A549 treated with AZD9567 at 1 μM for 4 hours (cell line): ENCODE data around the gene NEMP1. TPM values are rescaled to one million over a fixed set of nuclear protein-coding genes. Genes with fewer than 3 reads are reported as not detected.

Source experiments
- total RNA-seq: library from RNA; stranded (reverse); fragments of 200-300 nt; extraction: Qiagen RNA extraction; gene quantifications from 5 replicates; pipeline ENCODE4 v1.2.3, GENCODE V29; 2022; ENCODE audit not compliant: insufficient read depth

Gene NEMP1, protein sequence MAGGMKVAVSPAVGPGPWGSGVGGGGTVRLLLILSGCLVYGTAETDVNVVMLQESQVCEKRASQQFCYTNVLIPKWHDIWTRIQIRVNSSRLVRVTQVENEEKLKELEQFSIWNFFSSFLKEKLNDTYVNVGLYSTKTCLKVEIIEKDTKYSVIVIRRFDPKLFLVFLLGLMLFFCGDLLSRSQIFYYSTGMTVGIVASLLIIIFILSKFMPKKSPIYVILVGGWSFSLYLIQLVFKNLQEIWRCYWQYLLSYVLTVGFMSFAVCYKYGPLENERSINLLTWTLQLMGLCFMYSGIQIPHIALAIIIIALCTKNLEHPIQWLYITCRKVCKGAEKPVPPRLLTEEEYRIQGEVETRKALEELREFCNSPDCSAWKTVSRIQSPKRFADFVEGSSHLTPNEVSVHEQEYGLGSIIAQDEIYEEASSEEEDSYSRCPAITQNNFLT
- total RNA-seq: 13.6 to 16.9 TPM (median 14.8 TPM) in 5 replicates

DNA sequence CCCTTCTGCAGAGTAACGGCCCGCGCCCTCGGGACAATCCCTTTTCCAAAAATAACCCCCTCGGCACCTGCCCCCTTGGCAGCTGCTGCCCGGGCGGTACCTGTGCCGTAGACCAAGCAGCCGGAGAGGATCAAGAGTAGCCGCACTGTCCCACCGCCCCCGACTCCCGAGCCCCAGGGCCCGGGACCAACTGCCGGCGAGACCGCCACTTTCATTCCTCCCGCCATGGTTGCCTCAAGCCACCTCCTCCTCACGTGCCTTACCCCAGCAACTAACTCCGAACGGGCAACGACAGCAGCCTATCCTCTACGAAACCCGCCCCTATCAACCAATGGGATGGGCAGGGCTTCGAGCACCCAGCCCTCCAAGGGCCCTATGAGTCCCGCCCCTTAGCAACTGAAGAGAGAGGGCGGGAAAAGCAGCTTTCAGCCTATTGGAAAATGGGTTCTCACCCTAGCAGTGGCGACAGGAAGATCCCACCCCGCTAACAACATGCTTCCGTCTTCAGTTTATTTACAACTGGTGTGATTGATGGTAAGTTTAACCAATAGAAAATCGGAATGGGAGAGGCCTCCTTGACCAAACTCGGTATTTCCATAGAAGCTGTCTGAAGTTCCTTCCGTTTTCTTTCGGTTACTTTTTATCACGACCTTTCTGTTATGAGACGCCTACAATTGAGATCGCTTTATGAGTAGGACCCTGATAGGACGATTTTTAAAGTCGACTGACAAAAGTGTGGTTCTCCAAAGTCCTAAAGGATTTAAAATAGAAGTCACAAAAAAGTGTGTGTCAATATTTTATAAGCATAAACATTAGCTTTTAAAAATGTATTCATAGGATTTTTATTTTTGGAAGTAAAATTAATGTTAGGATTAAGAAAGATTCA is at the start of gene NEMP1:
NEMP1 (minus strand) TSS at position 273 of the 886 bp plus-strand sequence; CDS start at position 227, 46 bp downstream.

DNA sequence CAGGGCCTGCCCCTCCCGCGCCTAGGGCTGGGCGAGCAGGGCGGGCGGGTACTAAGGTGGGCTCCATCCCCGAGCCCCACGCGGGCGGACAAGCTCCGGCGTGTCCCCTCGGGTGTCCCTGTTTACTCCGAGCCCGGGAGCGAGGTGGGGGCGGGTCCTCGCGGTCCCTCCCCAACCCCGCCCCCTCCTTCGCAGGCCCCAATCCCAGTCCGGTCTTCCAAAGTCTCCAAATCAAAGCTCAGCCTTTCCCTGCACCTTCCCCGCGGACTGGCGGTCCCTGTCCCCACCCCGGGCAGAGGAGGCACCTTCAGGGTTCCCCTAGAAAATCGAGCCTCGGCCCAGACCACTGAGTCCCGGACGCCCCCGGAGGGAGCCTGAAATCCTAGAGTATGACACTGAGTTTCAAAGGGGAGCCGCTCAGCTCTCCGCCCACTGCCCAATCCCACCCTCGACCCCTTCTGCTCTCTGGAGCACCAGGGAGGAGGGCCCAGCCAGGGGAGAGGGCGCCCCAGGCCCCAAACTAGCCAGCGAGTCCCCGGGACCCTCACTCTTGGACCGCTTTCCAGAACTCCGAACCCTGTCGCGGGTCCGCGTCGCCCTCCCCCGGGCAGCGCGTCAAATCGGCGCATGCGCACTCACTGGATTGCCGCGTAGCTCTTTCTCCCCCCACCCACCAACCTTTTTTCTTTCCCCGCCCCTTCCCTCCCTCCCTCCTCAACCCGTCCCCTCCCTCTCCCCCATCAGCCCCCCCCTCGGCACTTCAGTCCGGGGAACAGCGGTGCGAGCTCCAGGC is 49.3 kb upstream of the NEMP1 start, which contains the start of gene LRP1:
LRP1 (plus strand) TSS at position 758 of the 793 bp plus-strand sequence. CDS start 482 bp downstream, outside the sequence.

DNA sequence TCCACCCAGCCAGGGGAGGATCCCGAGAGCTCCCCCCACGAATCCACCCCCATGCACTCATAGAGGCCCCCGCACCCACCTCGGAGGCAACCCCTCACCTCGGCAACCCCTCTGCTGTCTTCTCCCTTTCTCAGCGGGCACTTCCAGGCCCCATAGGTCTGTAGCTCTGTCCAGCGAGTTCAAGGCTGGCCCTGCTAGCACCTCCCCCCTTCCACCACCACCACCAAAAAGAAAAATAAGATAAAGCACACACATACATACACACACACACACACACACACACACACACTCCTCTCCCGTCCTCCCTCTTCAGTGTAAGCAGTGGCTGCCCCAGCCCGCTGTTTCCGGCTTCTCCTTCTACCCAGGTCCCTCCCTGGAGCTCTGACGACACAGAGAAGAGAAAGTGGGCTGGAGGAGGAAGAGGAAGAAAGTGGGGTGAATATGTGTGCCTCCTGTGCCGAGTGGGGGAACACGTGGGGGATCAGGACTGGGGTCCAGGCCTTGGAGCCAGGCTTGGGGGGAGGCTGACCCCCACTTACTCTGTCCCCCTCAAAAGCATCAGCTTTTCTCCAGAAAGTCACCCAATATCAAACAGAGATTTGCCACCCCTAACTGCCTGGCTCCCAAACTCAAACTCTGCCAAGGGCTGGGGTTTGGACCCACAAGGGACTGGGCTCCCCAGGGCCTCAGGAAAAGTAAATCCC is 32.6 kb upstream of the NEMP1 start, which contains the start of gene STAT6:
STAT6 (minus strand) TSS at position 332 of the 704 bp plus-strand sequence. CDS start 3,084 bp downstream, outside the sequence.

DNA sequence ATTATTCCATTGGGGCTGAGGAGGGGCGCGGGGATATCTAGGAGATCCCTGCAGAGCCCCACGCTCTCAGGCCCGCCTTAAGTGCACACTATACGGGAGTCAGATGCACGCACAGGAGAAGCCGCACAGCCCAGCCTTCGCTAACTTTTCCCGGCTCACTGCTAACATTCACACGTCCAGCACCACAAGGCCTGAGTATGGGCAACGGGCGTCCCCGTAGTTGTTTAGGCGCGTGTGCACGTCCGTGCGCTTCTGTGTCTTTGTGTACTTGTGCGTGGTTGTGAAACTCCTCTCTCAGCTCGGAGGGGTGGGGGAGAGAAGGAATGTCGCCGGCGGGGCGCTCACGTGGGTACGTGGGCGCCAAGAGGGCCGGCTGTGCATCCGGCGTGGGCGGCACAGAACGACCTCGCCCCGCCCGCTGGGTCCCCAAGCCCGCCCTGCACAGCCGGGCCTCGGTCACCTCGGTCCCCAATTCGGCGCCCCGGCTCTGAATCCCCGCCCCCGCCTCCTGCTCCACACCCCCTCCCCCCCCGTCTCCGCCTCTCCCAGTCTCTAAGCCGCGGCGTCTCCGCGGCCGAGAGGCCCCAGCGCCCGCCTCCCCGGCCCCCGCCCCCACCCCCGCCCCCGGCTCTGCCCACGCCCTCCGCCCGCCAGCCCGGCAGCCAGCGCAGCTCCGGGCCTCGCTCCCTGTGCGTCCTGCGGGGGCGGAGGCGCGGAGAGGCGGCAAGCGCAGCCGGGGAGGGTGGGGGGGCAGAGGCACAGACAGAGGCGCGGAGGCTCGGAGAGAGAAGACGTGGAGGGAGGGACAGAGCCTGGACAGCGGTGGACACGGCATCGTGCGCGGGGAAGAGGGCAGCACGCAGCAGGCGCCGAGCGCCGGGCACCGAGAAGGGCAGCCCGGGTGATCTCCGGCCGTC is 10.0 kb upstream of the NEMP1 start, which contains the start of gene NAB2:
NAB2 (plus strand) TSS at position 761 of the 917 bp plus-strand sequence. CDS start 158 bp downstream, outside the sequence.

DNA sequence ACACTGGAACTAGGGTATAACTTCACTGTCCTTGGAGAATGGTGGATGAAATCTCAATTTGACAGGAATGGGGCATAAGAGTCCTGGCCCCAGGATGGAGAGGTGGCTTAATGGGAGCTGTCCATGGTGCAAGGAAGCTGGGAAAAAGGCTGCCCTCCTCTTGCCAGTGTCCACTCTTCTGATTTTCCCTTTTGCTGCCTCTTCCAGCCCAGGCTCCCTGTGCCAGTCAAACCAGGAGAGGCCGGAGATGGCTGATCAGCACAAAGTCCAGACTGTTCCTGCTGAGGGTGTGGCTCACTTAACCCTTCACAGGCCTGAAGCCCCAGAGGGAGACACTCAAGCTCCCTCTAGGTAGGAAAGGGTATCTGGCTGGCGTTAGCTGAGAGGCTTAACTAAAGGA is 28.7 kb downstream of the NEMP1 start, which contains the start of gene MYO1A:
MYO1A (minus strand) TSS at position 240 of the 400 bp plus-strand sequence. CDS start 1,806 bp downstream, outside the sequence.

DNA sequence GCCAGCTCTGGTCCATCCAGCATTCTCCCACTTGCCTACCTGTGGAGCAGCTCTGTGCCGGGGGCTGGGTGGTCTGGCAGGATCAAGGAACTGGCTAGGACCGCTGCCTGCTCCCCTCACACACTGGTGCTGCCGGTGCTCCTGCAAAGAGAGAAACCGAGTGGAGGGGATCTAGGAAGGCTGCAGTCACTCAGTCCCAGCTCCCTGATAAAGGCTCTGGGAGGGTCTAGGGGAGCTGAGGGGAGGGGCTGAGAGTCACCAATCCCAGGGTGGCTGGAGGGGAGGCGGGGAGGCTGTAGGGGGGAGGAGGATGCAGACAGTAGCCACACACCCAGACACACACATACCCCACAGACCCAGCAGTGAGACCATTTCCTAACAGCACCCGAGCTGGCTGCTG is 62.2 kb downstream of the NEMP1 start, which contains the start of gene TAC3:
TAC3 (minus strand) TSS at position 182 of the 400 bp plus-strand sequence. CDS start 732 bp downstream, outside the sequence.

DNA sequence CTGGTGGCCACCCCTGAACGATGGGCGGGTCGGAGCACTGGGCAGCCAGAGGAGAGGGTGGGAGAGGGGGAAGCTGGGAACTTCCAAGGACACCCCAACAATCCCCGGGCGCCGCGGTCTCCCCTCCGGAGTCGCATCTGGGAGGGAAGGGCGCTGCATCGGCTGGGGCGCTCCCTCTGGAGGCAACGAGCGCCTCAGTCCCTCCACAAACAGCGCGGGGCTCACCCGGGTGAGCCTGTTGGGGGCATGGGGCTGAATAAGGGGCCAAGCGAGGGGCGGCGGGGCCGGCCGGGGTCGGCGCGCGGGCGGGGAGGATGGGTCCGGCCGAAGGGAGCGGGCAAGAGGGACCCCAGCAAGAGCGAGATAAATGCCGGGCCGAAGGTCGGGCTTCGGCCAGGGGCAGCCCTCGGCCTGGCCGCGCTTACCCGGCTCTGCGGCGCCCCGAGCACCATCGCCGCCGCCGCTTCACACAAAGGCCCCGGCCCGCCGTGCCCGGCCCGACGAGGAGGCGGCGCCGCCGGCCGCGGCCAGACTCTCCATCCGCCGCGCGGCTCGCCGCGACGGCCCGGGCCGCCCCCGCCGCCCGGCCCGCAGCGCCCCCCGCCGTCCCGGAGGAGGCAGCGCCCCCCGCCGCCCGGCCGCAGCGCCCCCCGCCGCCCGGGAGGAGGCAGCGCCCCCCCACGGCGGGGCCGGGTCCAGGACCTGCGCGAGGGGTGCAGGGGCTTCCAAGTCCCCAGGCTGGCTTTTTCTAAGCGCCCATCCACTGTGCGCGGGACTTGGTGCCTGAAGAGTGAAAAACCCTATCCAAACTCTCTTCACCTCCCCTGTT is 72.4 kb downstream of the NEMP1 start, which contains the start of gene ZBTB39:
ZBTB39 (minus strand) TSS at position 567 of the 829 bp plus-strand sequence. CDS start 1,629 bp downstream, outside the sequence.

Other genes starting within 250 kb of the NEMP1 start
- 0.05 TPM in 1 of 5 replicates, not detected in the others for gene SDR9C7, start 144.4 kb downstream of the NEMP1 start, total RNA-seq
- gene RDH16, start 121.2 kb downstream of the NEMP1 start, total RNA-seq: 0.07 to 0.16 TPM (median 0.11 TPM) in 4 of 5 replicates, not detected in the other
- gene ZBTB39, start 72.2 kb downstream of the NEMP1 start, total RNA-seq: 4.1 to 6.1 TPM (median 5.6 TPM) in 5 replicates
- 0.09 to 0.34 TPM (median 0.17 TPM) in 4 of 5 replicates, not detected in the other for gene TAC3, start 62.3 kb downstream of the NEMP1 start, total RNA-seq
- 0.09 to 0.57 TPM (median 0.30 TPM) in 4 of 5 replicates, not detected in the other for gene MYO1A, start 28.7 kb downstream of the NEMP1 start, total RNA-seq
- 15.1 to 20.9 TPM (median 17.9 TPM) in 5 replicates for gene NAB2, start 10.3 kb upstream of the NEMP1 start, total RNA-seq
- gene STAT6, start 32.6 kb upstream of the NEMP1 start, total RNA-seq: 40.2 to 53.8 TPM (median 48.3 TPM) in 5 replicates
- gene LRP1, start 49.7 kb upstream of the NEMP1 start, total RNA-seq: 13.0 to 24.4 TPM (median 14.9 TPM) in 5 replicates
- gene LRP1-AS, start 68.8 kb upstream of the NEMP1 start, total RNA-seq: not detected in 5 replicates
- 4.1 to 5.9 TPM (median 5.1 TPM) in 5 replicates for gene NXPH4, start 138.0 kb upstream of the NEMP1 start, total RNA-seq
- gene SHMT2, start 150.9 kb upstream of the NEMP1 start, total RNA-seq: 110 to 141 TPM (median 131 TPM) in 5 replicates
- 0.24 to 0.34 TPM (median 0.31 TPM) in 4 of 5 replicates, not detected in the other for gene STAC3, start 172.4 kb upstream of the NEMP1 start, total RNA-seq